GM12878 (cell line): ENCODE results near the gene ZNF311. TPM values are rescaled to one million over a fixed set of nuclear protein-coding genes. Genes with fewer than 3 reads are reported as not detected.

Source experiments
- BCLAF1 ChIP-seq: fragments of 450-650 bp; IDR thresholded peaks from 2 replicates; pipeline ENCODE4 v1.6.1; 2017; ENCODE audit warnings: antibody characterized with exemption, mild to moderate bottlenecking, moderate library complexity
- CREB1 ChIP-seq: IDR thresholded peaks from 2 replicates; pipeline ENCODE4 v1.6.1; 2012; ENCODE audit warnings: low read depth, mild to moderate bottlenecking, inconsistent platforms
- EGR1 ChIP-seq, 2 experiments: IDR thresholded peaks; 1 replicate in 1 of 2; 2 replicates in 1 of 2; pipeline ENCODE4 v1.6.1; 2011 to 2012; ENCODE audit warnings: low read depth in 2 of 2, low read length in 2 of 2, borderline replicate concordance in 1 of 2, mild to moderate bottlenecking in 1 of 2, moderate library complexity in 1 of 2
- ETV6 ChIP-seq, 2 experiments: fragments of 450-650 bp in 1 of 2; IDR thresholded peaks in 1 of 2; conservative IDR thresholded peaks in 1 of 2; 2 replicates each; pipeline ENCODE4 v1.6.1; 2014; ENCODE audit warnings: antibody characterized with exemption in 1 of 2, borderline replicate concordance in 1 of 2, low read depth in 1 of 2, mild to moderate bottlenecking in 1 of 2, moderate library complexity in 1 of 2
- FOS ChIP-seq: IDR thresholded peaks from 3 replicates; pipeline ENCODE4 v1.6.1; 2011; ENCODE audit warnings: borderline replicate concordance; ENCODE audit not compliant: insufficient read length; ENCODE audit errors: extremely low read depth
- HCFC1 ChIP-seq: fragments of 150-350 bp; IDR thresholded peaks from 2 replicates; pipeline ENCODE4 v1.6.1; 2014; ENCODE audit warnings: low read length
- KAT2A ChIP-seq: conservative IDR thresholded peaks from 2 replicates; pipeline ENCODE4 v1.6.1; 2011; ENCODE audit warnings: low read depth, low read length; ENCODE audit not compliant: control insufficient read depth
- MEF2A ChIP-seq: IDR thresholded peaks from 2 replicates; pipeline ENCODE4 v1.6.1; 2011; ENCODE audit warnings: low read depth, mild to moderate bottlenecking, low read length, moderate library complexity; ENCODE audit not compliant: insufficient read depth
- MXI1 ChIP-seq: fragments of 150-350 bp; IDR thresholded peaks from 2 replicates; pipeline ENCODE4 v1.6.1; 2011; ENCODE audit warnings: low read depth, mild to moderate bottlenecking, inconsistent platforms, low read length, improper control_type of control experiment
- NBN ChIP-seq: fragments of 450-650 bp; IDR thresholded peaks from 2 replicates; pipeline ENCODE4 v1.6.1; 2016
- NFIC ChIP-seq: IDR thresholded peaks from 2 replicates; pipeline ENCODE4 v1.6.1; 2012; ENCODE audit warnings: low read depth, mild to moderate bottlenecking, inconsistent platforms, low read length, moderate library complexity
- NFXL1 ChIP-seq: fragments of 450-650 bp; IDR thresholded peaks from 2 replicates; pipeline ENCODE4 v1.6.1; 2017; ENCODE audit warnings: antibody characterized with exemption, mild to moderate bottlenecking, borderline replicate concordance
- NR2C1 ChIP-seq: fragments of 450-650 bp; IDR thresholded peaks from 2 replicates; pipeline ENCODE4 v1.6.1; 2017; ENCODE audit warnings: antibody characterized with exemption, mild to moderate bottlenecking, moderate library complexity
- NR2F1 ChIP-seq: fragments of 450-650 bp; conservative IDR thresholded peaks from 2 replicates; pipeline ENCODE4 v1.6.1; 2017; ENCODE audit warnings: mild to moderate bottlenecking
- POU2F2 ChIP-seq: IDR thresholded peaks from 3 replicates; pipeline ENCODE4 v1.6.1; 2011; ENCODE audit warnings: low read depth, mild to moderate bottlenecking, low read length, borderline replicate concordance
- RBBP5 ChIP-seq: fragments of 200-600 bp; sonication (generic); conservative IDR thresholded peaks from 2 replicates; pipeline ENCODE4 v1.6.1; 2016
- RELA ChIP-seq: fragments of 450-650 bp; IDR thresholded peaks from 2 replicates; pipeline ENCODE4 v1.8.0; 2014; ENCODE audit warnings: borderline replicate concordance; ENCODE audit not compliant: partially characterized antibody
- RUNX3 ChIP-seq: IDR thresholded peaks from 2 replicates; pipeline ENCODE4 v1.6.1; 2012; ENCODE audit warnings: low read length, inconsistent platforms
- SMARCA5 ChIP-seq: fragments of 450-650 bp; IDR thresholded peaks from 2 replicates; pipeline ENCODE4 v1.6.1; 2017; ENCODE audit warnings: mild to moderate bottlenecking
- SRF ChIP-seq, 2 experiments: IDR thresholded peaks; 2 replicates each; pipeline ENCODE4 v1.6.1; 2011; ENCODE audit warnings: low read depth in 2 of 2, low read length in 2 of 2, mild to moderate bottlenecking in 1 of 2, moderate library complexity in 1 of 2
- SUZ12 ChIP-seq: fragments of 200-600 bp; sonication (generic); IDR thresholded peaks from one replicate; pipeline ENCODE4 v1.6.1; 2018; ENCODE audit warnings: antibody characterized with exemption, mild to moderate bottlenecking; ENCODE audit not compliant: unreplicated experiment
- USF1 ChIP-seq: IDR thresholded peaks from 2 replicates; pipeline ENCODE4 v1.6.1; 2011; ENCODE audit warnings: borderline replicate concordance, low read depth, mild to moderate bottlenecking, moderate library complexity, mixed read lengths, low read length; ENCODE audit not compliant: insufficient read depth; ENCODE audit errors: extremely low read length
- YY1 ChIP-seq: IDR thresholded peaks from 2 replicates; pipeline ENCODE4 v1.6.1; 2011; ENCODE audit warnings: low read depth, mild to moderate bottlenecking, low read length
- ZSCAN29 ChIP-seq: fragments of 450-650 bp; IDR thresholded peaks from 2 replicates; pipeline ENCODE4 v1.6.1; 2017; ENCODE audit warnings: mild to moderate bottlenecking, moderate library complexity
- polyA plus RNA-seq, 11 experiments: library from polyadenylated mRNA; depleted of rRNA in 4 of 11; unstranded in 6 of 11; stranded (reverse) in 5 of 11; fragments of >200 nt; fragmentation: Nextera tagmentation in 4 of 11; fragmentation: Illumina TruSeq in 1 of 11; extraction: Ambion mirVana in 4 of 11; extraction: Trizol in 1 of 11; gene quantifications; 1 replicate in 1 of 11; 2 replicates in 10 of 11; pipeline versions ENCODE4 v1.2.1 to v1.2.3, GENCODE V29; 2011 to 2016; ENCODE audit warnings: inconsistent platforms in 2 of 11, missing spikeins in 2 of 11, low read depth in 1 of 11
- total RNA-seq, 4 experiments: library from RNA; depleted of rRNA in 3 of 4; stranded (reverse); fragments of >200 nt in 3 of 4; fragmentation: Illumina TruSeq in 1 of 4; extraction: Trizol in 1 of 4; gene quantifications; 2 replicates each; pipeline versions ENCODE4 v1.2.1 to v1.2.3, GENCODE V29; 2013 to 2021
- TF ChIP-seq, protein P1 (sequence below): fragments of 450-650 bp; IDR thresholded peaks from 2 replicates; pipeline ENCODE4 v1.6.1; 2017; ENCODE audit warnings: mild to moderate bottlenecking, moderate library complexity

ZNF311 gene
- total and polyA plus RNA-seq, 10 of the 15 experiments (the other 5 are each of a cell fraction or from before 2014, with no cell fraction given) = 0.07 TPM; not detected in 9

- TF ChIP-seq BCLAF1 = no peak
- peak; percentile 53 for TF ChIP-seq RUNX3
- TF ChIP-seq NR2F1 = no peak
- no peak for TF ChIP-seq RBBP5
- TF ChIP-seq SRF (IDR thresholded peaks at IDR 0.05; ENCODE audit: low read depth in 2 of 2, low read length in 2 of 2) = no peak
- TF ChIP-seq KAT2A = no peak
- TF ChIP-seq YY1 = peak; percentile 92
- no peak for TF ChIP-seq SUZ12
- TF ChIP-seq MEF2A = no peak
- TF ChIP-seq EGR1 (IDR thresholded peaks at IDR 0.05; ENCODE audit: borderline replicate concordance in 1 of 2, low read depth in 2 of 2, low read length in 2 of 2) = no peak
- TF ChIP-seq USF1 = no peak
- peak; percentile 94 for TF ChIP-seq ZSCAN29
- TF ChIP-seq FOS = no peak
- no peak for TF ChIP-seq CREB1
- TF ChIP-seq, protein P1, sequence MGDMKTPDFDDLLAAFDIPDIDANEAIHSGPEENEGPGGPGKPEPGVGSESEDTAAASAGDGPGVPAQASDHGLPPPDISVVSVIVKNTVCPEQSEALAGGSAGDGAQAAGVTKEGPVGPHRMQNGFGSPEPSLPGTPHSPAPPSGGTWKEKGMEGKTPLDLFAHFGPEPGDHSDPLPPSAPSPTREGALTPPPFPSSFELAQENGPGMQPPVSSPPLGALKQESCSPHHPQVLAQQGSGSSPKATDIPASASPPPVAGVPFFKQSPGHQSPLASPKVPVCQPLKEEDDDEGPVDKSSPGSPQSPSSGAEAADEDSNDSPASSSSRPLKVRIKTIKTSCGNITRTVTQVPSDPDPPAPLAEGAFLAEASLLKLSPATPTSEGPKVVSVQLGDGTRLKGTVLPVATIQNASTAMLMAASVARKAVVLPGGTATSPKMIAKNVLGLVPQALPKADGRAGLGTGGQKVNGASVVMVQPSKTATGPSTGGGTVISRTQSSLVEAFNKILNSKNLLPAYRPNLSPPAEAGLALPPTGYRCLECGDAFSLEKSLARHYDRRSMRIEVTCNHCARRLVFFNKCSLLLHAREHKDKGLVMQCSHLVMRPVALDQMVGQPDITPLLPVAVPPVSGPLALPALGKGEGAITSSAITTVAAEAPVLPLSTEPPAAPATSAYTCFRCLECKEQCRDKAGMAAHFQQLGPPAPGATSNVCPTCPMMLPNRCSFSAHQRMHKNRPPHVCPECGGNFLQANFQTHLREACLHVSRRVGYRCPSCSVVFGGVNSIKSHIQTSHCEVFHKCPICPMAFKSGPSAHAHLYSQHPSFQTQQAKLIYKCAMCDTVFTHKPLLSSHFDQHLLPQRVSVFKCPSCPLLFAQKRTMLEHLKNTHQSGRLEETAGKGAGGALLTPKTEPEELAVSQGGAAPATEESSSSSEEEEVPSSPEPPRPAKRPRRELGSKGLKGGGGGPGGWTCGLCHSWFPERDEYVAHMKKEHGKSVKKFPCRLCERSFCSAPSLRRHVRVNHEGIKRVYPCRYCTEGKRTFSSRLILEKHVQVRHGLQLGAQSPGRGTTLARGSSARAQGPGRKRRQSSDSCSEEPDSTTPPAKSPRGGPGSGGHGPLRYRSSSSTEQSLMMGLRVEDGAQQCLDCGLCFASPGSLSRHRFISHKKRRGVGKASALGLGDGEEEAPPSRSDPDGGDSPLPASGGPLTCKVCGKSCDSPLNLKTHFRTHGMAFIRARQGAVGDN = no peak
- TF ChIP-seq RELA = peak; percentile 37
- no peak for TF ChIP-seq HCFC1
- TF ChIP-seq ETV6 (conservative IDR thresholded peaks at IDR 0.05 in 1 of 2, IDR thresholded peaks at IDR 0.05 in 1 of 2; ENCODE audit: borderline replicate concordance in 1 of 2, low read depth in 1 of 2) = no peak
- no peak for TF ChIP-seq MXI1
- TF ChIP-seq NFXL1 = no peak
- no peak for TF ChIP-seq NFIC
- TF ChIP-seq SMARCA5 = peak; percentile 79; the same call in 1 of the 2 replicates
- 0 out of 2 replicates have a peak, but pooled peaks have one; percentile 40 for TF ChIP-seq NBN
- no peak for TF ChIP-seq NR2C1
- 0 out of 3 replicates have a peak, but pooled peaks have one; percentile 19 for TF ChIP-seq POU2F2
Observed at GRCh38 chr6:28953039-28953584, 52.0 kb downstream of the ZNF311 start (continued).
